Panc1 (cell line): Measurements from ENCODE around the gene DHFR2. TPM values are rescaled to one million over a fixed set of nuclear protein-coding genes. Genes with fewer than 3 reads are reported as not detected.

ENCODE experiments used
- ATAC-seq: fragments of 200-7000 bp; cut with Tn5 transposase; 2 replicates; pipeline ENCODE4 v1.9.1; 2020; ENCODE audit warnings: mild to moderate bottlenecking, moderate library complexity
- BruUV-seq: library from RNA; stranded (reverse); fragments of 400-500 nt; replicated peaks from 2 replicates; lab custom pipeline; 2021; lab: Mats Ljungman, UMichigan
- CTCF ChIA-PET: fragments of 300-600 bp; sonication (Branson Sonifier 250); formaldehyde crosslinking; loops from one replicate; lab custom pipeline; 2022; ENCODE audit warnings: antibody characterized with exemption; lab: Charles Lee
- POLR2A ChIA-PET: fragments of 300-600 bp; sonication (Branson Sonifier 250); formaldehyde crosslinking; loops from one replicate; lab custom pipeline; 2022; ENCODE audit warnings: antibody characterized with exemption; lab: Charles Lee
- DNase-seq: peaks from one replicate; pipeline ENCODE4 v3.0.0-alpha.2; 2010; ENCODE audit warnings: low read depth, low spot score
- H3K27ac ChIP-seq: 2 replicates; pipeline ENCODE4 v1.5.1; 2011; ENCODE audit warnings: mild to moderate bottlenecking, low read length, inconsistent platforms
- H3K27me3 ChIP-seq: fragments of 200-500 bp; sonication (Bioruptor generic); 2 replicates; pipeline ENCODE4 v1.6.0; 2014; ENCODE audit warnings: low read length, inconsistent platforms; ENCODE audit not compliant: control insufficient read depth, insufficient read depth
- H3K36me3 ChIP-seq: fragments of 200-500 bp; sonication (Bioruptor generic); 2 replicates; pipeline ENCODE4 v1.5.1; 2014; ENCODE audit warnings: inconsistent platforms, mild to moderate bottlenecking, low read length, moderate library complexity; ENCODE audit not compliant: control insufficient read depth, insufficient read depth
- H3K4me1 ChIP-seq: 2 replicates; pipeline ENCODE4 v1.5.1; 2011; ENCODE audit warnings: inconsistent platforms, mild to moderate bottlenecking, low read length, moderate library complexity; ENCODE audit not compliant: control insufficient read depth, insufficient read depth
- H3K4me3 ChIP-seq, 2 experiments: 2 replicates each; pipeline ENCODE4 v1.5.1; 2011 to 2012; ENCODE audit warnings: low read depth in 2 of 2, low read length in 2 of 2, mild to moderate bottlenecking in 2 of 2, inconsistent platforms in 1 of 2, moderate library complexity in 1 of 2
- H3K9me3 ChIP-seq: fragments of 200-500 bp; sonication (Bioruptor generic); 2 replicates; pipeline ENCODE4 v1.5.1; 2014; ENCODE audit warnings: low read depth, mild to moderate bottlenecking, inconsistent platforms, low read length, moderate library complexity; ENCODE audit not compliant: control insufficient read depth, insufficient read depth
- CTCF ChIP-seq: fragments of 450-650 bp; IDR thresholded peaks from 2 replicates; pipeline ENCODE4 v1.5.1; 2017; ENCODE audit warnings: mild to moderate bottlenecking
- POLR2AphosphoS5 ChIP-seq: IDR thresholded peaks from 2 replicates; pipeline ENCODE4 v1.6.1; 2012; ENCODE audit warnings: mild to moderate bottlenecking, low read depth, low read length, moderate library complexity
- REST ChIP-seq, 2 experiments: IDR thresholded peaks; 2 replicates each; pipeline ENCODE4 v1.6.1; 2011 to 2012; ENCODE audit warnings: low read depth in 2 of 2, control low read depth in 1 of 2, low read length in 1 of 2, mild to moderate bottlenecking in 1 of 2, moderate library complexity in 1 of 2; ENCODE audit not compliant: insufficient read depth in 1 of 2
- SIN3A ChIP-seq: IDR thresholded peaks from 2 replicates; pipeline ENCODE4 v1.6.1; 2012; ENCODE audit warnings: low read depth, mild to moderate bottlenecking, low read length, moderate library complexity, borderline replicate concordance; ENCODE audit not compliant: insufficient read depth
- TCF7L2 ChIP-seq: IDR thresholded peaks from 2 replicates; pipeline ENCODE4 v1.6.1; 2011; ENCODE audit warnings: mild to moderate bottlenecking, low read depth, low read length, inconsistent platforms
- in situ Hi-C: cut with HindIII; loops from 2 replicates; pipeline ENCODE4 v1.10.0; 2016; ENCODE audit warnings: low sequenced_read_pairs, low pct_unique_long_range_greater_than_20kb
- intact Hi-C: fragments of 100-400 bp; cut with micrococcal nuclease; formaldehyde crosslinking; loops from one replicate; pipeline ENCODE4 v1.10.0; 2022; ENCODE audit not compliant: unreplicated experiment
- total RNA-seq: library from RNA; stranded (reverse); gene quantifications from one replicate; pipeline ENCODE4 v1.2.1, GENCODE V29; 2021; ENCODE audit not compliant: unreplicated experiment

DHFR2 gene
- total RNA-seq, 1 experiment from 2014 or later = 2.7 TPM

- no TSS peak for BruUV-seq
- TF ChIP-seq TCF7L2 = no peak
- TF ChIP-seq POLR2AphosphoS5 = no peak
- TF ChIP-seq SIN3A = no peak
- TF ChIP-seq CTCF = no peak
- no peak for TF ChIP-seq REST (IDR thresholded peaks at IDR 0.05; ENCODE audit: insufficient read depth in 1 of 2, low read depth in 2 of 2, low read length in 1 of 2)
- in situ Hi-C loops = no loop called here
- H3K27ac ChIP-seq = no peak overlapping the region
- no peaks in the 10 kb centered on the region for H3K27me3 ChIP-seq
- no peaks in the 10 kb centered on the region; the same call in 1 of the 2 replicates for H3K36me3 ChIP-seq
- no peaks in the 10 kb centered on the region for H3K9me3 ChIP-seq
- DNase-seq = no peak
- H3K4me1 ChIP-seq = no peaks in the 10 kb centered on the region
- no peak overlapping the region for H3K4me3 ChIP-seq
- CTCF ChIA-PET = no interaction called here
- no peak for ATAC-seq
- intact Hi-C loops = no loop called here
- POLR2A ChIA-PET = no interaction called here
Observed at GRCh38 chr3:94012185-94012584, 50.5 kb downstream of the DHFR2 start.

GRCh38 chr3:94011233-94011711, 51.4 kb downstream of the DHFR2 start:
- DNase-seq (no peak), ATAC-seq (no peak)
- Histone ChIP-seq H3K36me3 (no peaks in the 10 kb centered on the region; the same call in 1 of the 2 replicates), H3K4me1 (no peaks in the 10 kb centered on the region), H3K27ac (no peak overlapping the region), H3K27me3 (no peaks in the 10 kb centered on the region), H3K9me3 (no peaks in the 10 kb centered on the region), H3K4me3 (no peak overlapping the region)
- TF ChIP-seq CTCF (no peak), POLR2AphosphoS5 (no peak), TCF7L2 (no peak)
- intact Hi-C loops (no loop called here), in situ Hi-C loops (no loop called here)
- CTCF ChIA-PET = no interaction called here
- no TSS peak for BruUV-seq
- POLR2A ChIA-PET = no interaction called here
